Activated naive CD8-positive, alpha-beta T cell treated with anti-CD3 and anti-CD28 coated beads for 36 hours (primary cell): ENCODE measurements around the gene CAPNS1. TPM values are rescaled to one million over a fixed set of nuclear protein-coding genes. Genes with fewer than 3 reads are reported as not detected.

ENCODE experiments used
- DNase-seq: peaks from one replicate; pipeline ENCODE4 v3.0.0; 2021
- H3K27ac Mint-ChIP-seq: one replicate; pipeline ENCODE4 v1.8.0; 2022; ENCODE audit warnings: mild to moderate bottlenecking, moderate library complexity, mixed read lengths
- H3K27me3 Mint-ChIP-seq: one replicate; pipeline ENCODE4 v1.8.0; 2022; ENCODE audit warnings: mild to moderate bottlenecking, mixed read lengths
- H3K36me3 Mint-ChIP-seq: one replicate; pipeline ENCODE4 v1.8.0; 2021; ENCODE audit warnings: mild to moderate bottlenecking, mixed read lengths
- H3K4me1 Mint-ChIP-seq: one replicate; pipeline ENCODE4 v1.8.0; 2021; ENCODE audit warnings: mixed read lengths
- H3K4me3 Mint-ChIP-seq: one replicate; pipeline ENCODE4 v1.8.0; 2022; ENCODE audit warnings: mild to moderate bottlenecking, moderate library complexity, mixed read lengths
- H3K9me3 Mint-ChIP-seq: one replicate; pipeline ENCODE4 v1.8.0; 2022; ENCODE audit warnings: mixed read lengths
- total RNA-seq, 2 experiments: library from RNA; stranded (reverse); gene quantifications; one replicate each; pipeline ENCODE4 v1.2.3, GENCODE V29; 2021

The CAPNS1 gene
- total RNA-seq, 2 experiments from 2014 or later = 292 to 307 TPM

DNA sequence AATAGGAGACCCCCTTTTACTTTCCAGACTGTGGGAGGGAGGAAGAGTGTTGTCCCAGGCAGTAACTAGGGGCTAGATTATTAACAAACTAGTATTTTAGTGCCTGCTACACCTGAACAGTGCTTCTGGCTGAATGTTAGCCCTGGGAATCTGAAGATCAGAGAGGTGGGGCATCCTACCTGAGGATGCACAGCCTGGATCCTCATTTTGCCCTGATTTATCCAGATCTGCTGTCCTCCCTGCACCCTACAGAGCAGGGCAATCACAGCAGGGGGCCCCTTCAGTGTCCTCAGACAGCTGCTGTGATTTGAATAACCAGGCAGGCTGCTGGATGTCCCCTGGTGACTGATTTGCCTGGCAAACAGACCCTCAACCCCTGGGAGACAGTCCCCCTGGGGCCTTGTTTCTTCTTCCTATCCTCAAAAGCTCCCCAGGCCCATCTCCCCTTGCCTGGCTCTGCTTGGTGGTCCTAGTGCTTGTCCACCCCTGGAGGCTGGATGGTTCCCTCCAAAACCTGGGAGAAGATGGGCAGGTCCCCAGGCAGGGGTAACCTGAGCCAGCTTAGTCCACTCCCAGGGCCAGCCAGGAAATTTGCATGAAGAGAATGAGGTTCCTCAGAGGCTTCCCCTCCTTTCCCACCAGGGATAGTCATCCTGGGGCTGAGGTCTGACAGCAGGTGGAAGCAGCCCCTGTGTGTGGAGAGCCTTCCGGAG is 29.2 kb upstream of the CAPNS1 start, which contains the start of gene OVOL3:
OVOL3 (plus strand) TSS at position 657 of the 713 bp plus-strand sequence. CDS start 60 bp downstream, outside the sequence.
- Mint-ChIP-seq H3K27ac (no peak within 1 kb of the TSS), H3K4me1 (peaks cover 19% of the 10 kb centered on the region), H3K27me3 (peaks cover 6% of the 10 kb centered on the region), H3K36me3 (peaks cover 18% of the 10 kb centered on the region), H3K9me3 (no peaks in the 10 kb centered on the region), H3K4me3 (no peak within 1 kb of the TSS)
- no peak for DNase-seq

- no peak for DNase-seq
- Mint-ChIP-seq H3K4me3 (no peak overlapping the region), H3K27ac (no peak overlapping the region), H3K9me3 (no peaks in the 10 kb centered on the region), H3K4me1 (peaks cover 20% of the 10 kb centered on the region), H3K27me3 (peaks cover 6% of the 10 kb centered on the region), H3K36me3 (peaks cover 18% of the 10 kb centered on the region)
Measured at GRCh38 chr19:36111200-36111539, 28.7 kb upstream of the CAPNS1 start.

DNA sequence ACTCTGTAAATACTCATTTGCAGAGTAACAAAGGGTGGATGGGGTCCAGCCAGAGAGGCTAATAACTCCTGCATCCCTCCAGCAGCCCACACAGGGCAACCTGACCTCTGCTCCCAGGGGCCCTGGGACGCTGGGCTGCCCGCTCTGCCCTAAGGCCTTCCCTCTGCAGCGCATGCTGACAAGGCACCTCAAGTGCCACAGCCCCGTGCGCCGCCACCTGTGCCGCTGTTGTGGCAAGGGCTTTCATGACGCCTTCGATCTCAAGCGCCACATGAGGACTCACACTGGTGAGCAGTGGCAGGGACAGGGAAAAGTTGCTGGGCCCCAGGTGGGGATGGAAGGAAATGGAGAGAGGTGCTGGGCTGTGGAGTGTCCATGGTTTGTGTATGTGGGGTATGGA is 27.2 kb upstream of the CAPNS1 start:
- Mint-ChIP-seq H3K4me1 (peaks cover 23% of the 10 kb centered on the region), H3K27ac (peak overlapping the region; percentile 59), H3K9me3 (no peaks in the 10 kb centered on the region), H3K27me3 (peaks cover 6% of the 10 kb centered on the region), H3K36me3 (peaks cover 18% of the 10 kb centered on the region), H3K4me3 (peak overlapping the region; percentile 56)
- no peak for DNase-seq

DNA sequence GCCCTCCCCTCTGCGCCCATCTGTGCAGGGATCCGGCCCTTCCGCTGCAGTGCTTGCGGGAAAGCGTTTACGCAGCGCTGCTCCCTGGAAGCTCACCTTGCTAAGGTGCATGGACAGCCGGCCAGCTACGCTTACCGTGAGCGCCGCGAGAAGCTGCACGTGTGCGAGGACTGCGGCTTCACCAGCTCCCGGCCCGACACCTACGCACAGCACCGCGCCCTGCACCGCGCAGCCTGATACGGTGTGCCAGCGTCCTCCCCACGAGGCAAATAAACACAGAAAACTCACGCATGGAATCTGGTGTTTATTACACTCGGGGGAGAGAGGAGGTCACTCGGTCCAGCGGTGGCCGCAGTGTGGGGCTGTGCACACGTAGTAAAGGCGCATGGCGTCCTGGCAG is 26.4 kb upstream of the CAPNS1 start:
- Mint-ChIP-seq H3K36me3 (peaks cover 24% of the 10 kb centered on the region), H3K9me3 (no peaks in the 10 kb centered on the region)

GRCh38 chr19:36113894-36114720 is 25.8 kb upstream of the CAPNS1 start:
- no peaks in the 10 kb centered on the region for H3K9me3 Mint-ChIP-seq
- H3K36me3 Mint-ChIP-seq = peaks cover 19% of the 10 kb centered on the region
- peak overlapping the region; percentile 93 for H3K27ac Mint-ChIP-seq
- peaks cover 6% of the 10 kb centered on the region for H3K27me3 Mint-ChIP-seq
- H3K4me3 Mint-ChIP-seq = peak overlapping the region; percentile 99
- peaks cover 25% of the 10 kb centered on the region for H3K4me1 Mint-ChIP-seq
- peak; percentile 27 for DNase-seq

More for the DNA sequence above, 26.4 kb upstream of the CAPNS1 start:
- Mint-ChIP-seq H3K4me3 (peak overlapping the region; percentile 99), H3K27me3 (peaks cover 6% of the 10 kb centered on the region), H3K4me1 (peaks cover 25% of the 10 kb centered on the region), H3K27ac (peak overlapping the region; percentile 93)
- DNase-seq = no peak

DNA sequence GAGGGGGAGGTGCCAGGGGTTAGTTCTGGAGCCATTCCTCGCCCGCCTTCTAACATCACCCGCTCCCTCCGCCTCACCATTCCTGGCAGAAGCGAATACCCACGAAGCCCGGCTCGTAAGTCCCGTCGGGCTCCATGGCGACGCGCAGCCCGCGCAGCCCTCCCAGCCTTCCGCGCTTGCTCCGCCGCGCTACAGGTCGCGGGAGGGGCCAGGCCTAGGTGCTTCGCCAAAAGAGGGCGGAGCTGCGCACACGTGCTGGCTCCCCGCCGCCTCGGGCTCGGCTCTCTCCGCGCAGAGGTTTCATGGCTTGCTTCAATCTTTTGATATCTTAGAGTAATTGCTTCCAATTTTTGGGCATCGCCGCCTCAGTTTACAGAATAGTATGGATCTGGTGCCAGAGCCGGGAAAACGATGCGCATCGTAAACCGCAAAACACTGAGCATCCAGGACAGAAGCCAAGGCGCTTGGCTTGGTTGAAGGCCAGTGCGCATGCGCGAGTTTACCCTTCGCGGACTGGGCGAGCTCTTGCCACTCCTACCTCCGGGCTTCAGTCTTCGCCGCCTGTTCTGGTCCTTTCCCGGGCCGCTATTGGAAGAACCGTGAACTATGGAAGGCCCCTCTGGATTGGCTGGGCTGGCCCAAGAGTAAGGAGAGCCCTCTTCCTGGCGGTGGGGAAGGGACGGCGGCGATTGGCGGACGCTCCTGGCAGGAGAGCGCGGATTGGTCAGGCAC is 25.0 kb upstream of the CAPNS1 start, which contains the start of gene POLR2I:
POLR2I (minus strand) TSS at position 155 of the 732 bp plus-strand sequence; CDS start at position 136, 19 bp downstream.
- peaks cover 26% of the 10 kb centered on the region for H3K4me1 Mint-ChIP-seq
- H3K36me3 Mint-ChIP-seq = peaks cover 19% of the 10 kb centered on the region
- peaks cover 6% of the 10 kb centered on the region for H3K27me3 Mint-ChIP-seq
- DNase-seq = peak; percentile 98
- H3K27ac Mint-ChIP-seq = peak within 1 kb of the TSS; percentile 93
- no peaks in the 10 kb centered on the region for H3K9me3 Mint-ChIP-seq
- peak within 1 kb of the TSS; percentile 99 for H3K4me3 Mint-ChIP-seq

GRCh38 chr19:36115453-36116343 is 24.2 kb upstream of the CAPNS1 start, which contains the start of gene TBCB:
Gene TBCB (plus strand): TSS chr19:36115468. CDS start chr19:36115561, 93 bp downstream.
- Mint-ChIP-seq H3K36me3 (peaks cover 19% of the 10 kb centered on the region), H3K4me1 (peaks cover 28% of the 10 kb centered on the region), H3K27me3 (peaks cover 6% of the 10 kb centered on the region), H3K9me3 (no peaks in the 10 kb centered on the region), H3K4me3 (peak within 1 kb of the TSS; percentile 99), H3K27ac (peak within 1 kb of the TSS; percentile 93)
- peak; percentile 11 for DNase-seq

DNA sequence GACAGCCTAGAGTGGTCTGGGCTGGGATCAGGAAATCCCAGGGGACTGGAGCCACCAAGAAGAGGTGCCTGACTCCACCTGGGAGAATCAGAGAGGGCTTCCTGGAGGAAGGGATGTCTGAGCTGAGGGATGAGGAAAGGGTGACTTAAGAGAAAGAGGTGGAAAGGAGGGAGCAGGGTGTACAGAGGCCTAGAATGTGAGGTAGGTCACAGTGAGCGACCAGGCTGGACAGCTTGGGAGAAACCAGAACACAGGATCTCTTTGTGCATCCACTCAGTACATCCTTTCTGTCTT is 23.6 kb upstream of the CAPNS1 start:
- Mint-ChIP-seq H3K4me1 (peaks cover 28% of the 10 kb centered on the region), H3K9me3 (no peaks in the 10 kb centered on the region), H3K4me3 (peak overlapping the region; percentile 99), H3K27ac (no peak overlapping the region), H3K36me3 (peaks cover 19% of the 10 kb centered on the region), H3K27me3 (peaks cover 6% of the 10 kb centered on the region)
- no peak for DNase-seq

GRCh38 chr19:36120092-36120983 is 19.5 kb upstream of the CAPNS1 start:
- H3K4me1 Mint-ChIP-seq = peaks cover 9% of the 10 kb centered on the region
- H3K27ac Mint-ChIP-seq = no peak overlapping the region
- no peaks in the 10 kb centered on the region for H3K9me3 Mint-ChIP-seq
- peaks cover under 1% of the 10 kb centered on the region for H3K27me3 Mint-ChIP-seq
- DNase-seq = no peak
- peaks cover 9% of the 10 kb centered on the region for H3K36me3 Mint-ChIP-seq
- H3K4me3 Mint-ChIP-seq = no peak overlapping the region

DNA sequence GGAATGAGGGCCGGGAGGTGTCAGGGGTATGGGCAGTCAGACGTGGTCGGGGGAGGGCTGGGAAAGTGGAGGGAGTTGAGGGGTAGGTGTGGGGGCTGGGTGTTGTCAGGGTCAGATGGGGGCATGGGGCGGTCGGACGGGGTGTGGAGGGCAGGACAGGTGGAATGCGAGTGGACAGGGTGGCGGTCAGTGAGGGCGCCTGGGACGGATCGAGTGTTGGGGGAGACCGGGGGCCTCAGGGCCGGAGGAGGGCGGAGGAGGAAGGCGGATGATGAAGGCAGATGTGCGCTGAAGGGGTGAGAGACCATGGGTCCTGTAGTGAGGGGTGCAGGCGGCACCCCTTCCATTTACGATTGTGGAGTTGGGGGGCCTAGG is 18.9 kb upstream of the CAPNS1 start:
- Mint-ChIP-seq H3K27me3 (no peaks in the 10 kb centered on the region), H3K4me1 (peaks cover 14% of the 10 kb centered on the region), H3K36me3 (peaks cover 15% of the 10 kb centered on the region), H3K27ac (no peak overlapping the region), H3K4me3 (no peak overlapping the region), H3K9me3 (no peaks in the 10 kb centered on the region)
- DNase-seq = no peak

- Mint-ChIP-seq H3K27ac (no peak overlapping the region), H3K9me3 (no peaks in the 10 kb centered on the region), H3K27me3 (no peaks in the 10 kb centered on the region), H3K4me1 (peaks cover 10% of the 10 kb centered on the region), H3K4me3 (no peak overlapping the region), H3K36me3 (peaks cover 15% of the 10 kb centered on the region)
- no peak for DNase-seq
Measured at GRCh38 chr19:36121486-36122124, 18.3 kb upstream of the CAPNS1 start.

DNA sequence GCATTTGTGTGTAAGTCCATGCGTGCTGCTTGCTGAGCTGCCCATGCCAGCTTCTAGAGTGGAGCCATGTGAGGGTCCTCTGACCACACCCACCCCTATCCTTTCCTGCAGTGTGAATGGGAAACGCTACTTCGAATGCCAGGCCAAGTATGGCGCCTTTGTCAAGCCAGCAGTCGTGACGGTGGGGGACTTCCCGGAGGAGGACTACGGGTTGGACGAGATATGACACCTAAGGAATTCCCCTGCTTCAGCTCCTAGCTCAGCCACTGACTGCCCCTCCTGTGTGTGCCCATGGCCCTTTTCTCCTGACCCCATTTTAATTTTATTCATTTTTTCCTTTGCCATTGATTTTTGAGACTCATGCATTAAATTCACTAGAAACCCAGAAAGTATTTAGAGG is 14.3 kb upstream of the CAPNS1 start:
- DNase-seq = no peak
- no peaks in the 10 kb centered on the region for H3K9me3 Mint-ChIP-seq

GRCh38 chr19:36128392-36128736 is 11.5 kb upstream of the CAPNS1 start:
- Mint-ChIP-seq H3K4me3 (peak overlapping the region; percentile 91), H3K9me3 (no peaks in the 10 kb centered on the region), H3K27ac (peak overlapping the region; percentile 97), H3K4me1 (peaks cover 22% of the 10 kb centered on the region), H3K27me3 (no peaks in the 10 kb centered on the region), H3K36me3 (peaks cover 8% of the 10 kb centered on the region)
- DNase-seq = no peak

More for the DNA sequence above, 14.3 kb upstream of the CAPNS1 start:
- Mint-ChIP-seq H3K27me3 (no peaks in the 10 kb centered on the region), H3K4me1 (peaks cover 11% of the 10 kb centered on the region), H3K27ac (peak overlapping the region; percentile 43), H3K4me3 (no peak overlapping the region), H3K36me3 (peaks cover 10% of the 10 kb centered on the region)
